ENCODE data around the gene PRDM7.
"Not testable (repeated sequence)": the region's sequence is repeated elsewhere in the genome, so short reads cannot be mapped to it uniquely, and the experiment has no call there.

PRDM7 gene

GRCh38 chr16:90070440-90070839 lies 6.7 kb downstream of the PRDM7 start:
- DNase-seq (ENCODE audit: low read depth) = no peak
- TF ChIP-seq, protein P1, sequence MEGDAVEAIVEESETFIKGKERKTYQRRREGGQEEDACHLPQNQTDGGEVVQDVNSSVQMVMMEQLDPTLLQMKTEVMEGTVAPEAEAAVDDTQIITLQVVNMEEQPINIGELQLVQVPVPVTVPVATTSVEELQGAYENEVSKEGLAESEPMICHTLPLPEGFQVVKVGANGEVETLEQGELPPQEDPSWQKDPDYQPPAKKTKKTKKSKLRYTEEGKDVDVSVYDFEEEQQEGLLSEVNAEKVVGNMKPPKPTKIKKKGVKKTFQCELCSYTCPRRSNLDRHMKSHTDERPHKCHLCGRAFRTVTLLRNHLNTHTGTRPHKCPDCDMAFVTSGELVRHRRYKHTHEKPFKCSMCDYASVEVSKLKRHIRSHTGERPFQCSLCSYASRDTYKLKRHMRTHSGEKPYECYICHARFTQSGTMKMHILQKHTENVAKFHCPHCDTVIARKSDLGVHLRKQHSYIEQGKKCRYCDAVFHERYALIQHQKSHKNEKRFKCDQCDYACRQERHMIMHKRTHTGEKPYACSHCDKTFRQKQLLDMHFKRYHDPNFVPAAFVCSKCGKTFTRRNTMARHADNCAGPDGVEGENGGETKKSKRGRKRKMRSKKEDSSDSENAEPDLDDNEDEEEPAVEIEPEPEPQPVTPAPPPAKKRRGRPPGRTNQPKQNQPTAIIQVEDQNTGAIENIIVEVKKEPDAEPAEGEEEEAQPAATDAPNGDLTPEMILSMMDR (conservative IDR thresholded peaks at IDR 0.05; ENCODE audit: low read depth, low read length) = no peak
- H3K4me3 ChIP-seq (ENCODE audit: low read depth, low read length) = no peak overlapping the region

DNA sequence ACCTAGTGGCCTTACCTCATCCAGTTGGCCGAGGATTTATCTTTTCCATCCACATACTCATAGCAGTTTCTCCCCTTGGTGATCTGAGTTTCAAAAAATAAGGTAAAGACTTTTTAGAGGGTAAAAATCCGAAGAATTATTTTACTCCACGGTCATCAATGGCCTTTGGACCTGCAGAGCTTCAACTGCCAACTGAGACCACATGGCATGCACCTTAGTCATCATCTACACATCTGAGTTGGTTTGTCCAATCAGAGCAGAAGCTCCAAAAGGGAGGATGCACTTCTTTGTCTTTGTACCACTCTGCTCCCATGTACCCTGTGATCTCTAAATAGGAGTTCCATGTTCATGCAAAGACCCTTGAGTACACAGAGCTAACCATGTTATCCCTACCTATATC lies 15.7 kb downstream of the PRDM7 start:
- no peak overlapping the region for H3K4me3 ChIP-seq (ENCODE audit: low read depth, low read length)
- no peak for DNase-seq (ENCODE audit: low read depth)
- TF ChIP-seq, protein P1 (conservative IDR thresholded peaks at IDR 0.05; ENCODE audit: low read depth, low read length) = no peak

DNA sequence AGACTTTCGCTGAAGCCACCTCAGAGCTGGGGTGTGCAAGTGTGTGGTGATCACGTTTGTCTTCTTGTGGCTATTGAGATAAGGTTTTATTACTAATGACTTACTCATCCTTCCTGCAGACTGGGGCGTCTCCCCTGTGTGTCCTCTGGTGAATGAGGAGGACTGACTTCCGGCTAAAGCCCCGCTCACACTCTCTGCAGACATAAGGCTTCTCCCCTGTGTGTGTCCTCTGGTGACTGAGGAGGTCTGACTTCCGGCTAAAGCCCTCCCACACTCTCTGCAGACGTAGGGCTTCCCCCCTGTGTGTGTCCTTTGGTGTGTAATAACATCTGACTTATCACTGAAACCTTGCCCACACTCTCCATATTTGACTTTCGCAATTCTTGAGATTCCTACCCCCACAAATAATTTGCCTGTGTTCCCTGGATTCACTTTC lies 19.4 kb downstream of the PRDM7 start:
- DNase-seq (ENCODE audit: low read depth) = peak; percentile 89
- H3K4me3 ChIP-seq (ENCODE audit: low read depth, low read length) = no peak overlapping the region
- TF ChIP-seq, protein P1 (conservative IDR thresholded peaks at IDR 0.05; ENCODE audit: low read depth, low read length) = no peak

DNA sequence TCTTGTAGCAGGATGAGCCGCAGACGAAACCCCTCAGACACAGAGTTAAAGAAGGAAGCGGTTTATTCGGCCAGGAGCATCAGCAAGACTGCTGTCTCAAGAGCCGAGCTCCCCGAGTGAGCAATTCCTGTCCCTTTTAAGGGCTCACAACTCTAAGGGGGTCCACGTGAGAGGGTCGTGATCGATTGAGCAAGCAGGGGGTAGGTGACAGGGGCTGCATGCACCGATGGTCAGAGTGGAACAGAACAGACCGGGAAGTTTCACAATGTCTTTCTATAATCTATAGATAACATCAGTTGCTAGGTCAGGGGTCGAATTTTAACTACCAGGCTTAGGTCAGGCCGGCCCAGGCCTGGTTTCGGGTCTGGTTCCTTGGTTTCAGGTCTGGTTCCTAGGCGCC lies 20.6 kb downstream of the PRDM7 start:
- not testable (repeated sequence) for H3K4me3 ChIP-seq (ENCODE audit: low read depth, low read length); DNase-seq (ENCODE audit: low read depth)

DNA sequence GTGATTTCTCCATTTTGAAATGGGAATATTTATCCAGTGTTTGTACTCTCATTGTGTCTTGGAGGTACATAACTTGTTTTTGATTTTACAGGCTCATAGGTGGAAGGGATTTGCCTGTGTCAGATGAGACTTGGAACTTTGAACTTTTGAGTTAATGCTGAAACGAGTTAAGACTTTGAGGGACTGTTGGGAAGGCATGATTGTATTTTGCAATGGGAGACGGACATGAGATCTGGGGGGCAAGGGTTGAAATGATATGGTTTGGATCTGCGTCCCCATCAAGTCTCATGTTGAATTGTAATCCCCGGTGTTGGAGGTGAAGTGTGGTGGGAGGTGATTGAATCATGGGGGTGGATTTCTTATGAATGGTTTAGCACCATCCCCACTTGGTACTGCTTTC lies 21.8 kb downstream of the PRDM7 start:
- H3K4me3 ChIP-seq (ENCODE audit: low read depth, low read length) = no peak overlapping the region
- TF ChIP-seq, protein P1 (conservative IDR thresholded peaks at IDR 0.05; ENCODE audit: low read depth, low read length) = no peak
- DNase-seq (ENCODE audit: low read depth) = no peak

- no peak overlapping the region for H3K4me3 ChIP-seq (ENCODE audit: low read depth, low read length)
- TF ChIP-seq, protein P1 (conservative IDR thresholded peaks at IDR 0.05; ENCODE audit: low read depth, low read length) = no peak
These were observed 22.6 kb downstream of the PRDM7 start for GRCh38 chr16:90054554-90054953.

DNA sequence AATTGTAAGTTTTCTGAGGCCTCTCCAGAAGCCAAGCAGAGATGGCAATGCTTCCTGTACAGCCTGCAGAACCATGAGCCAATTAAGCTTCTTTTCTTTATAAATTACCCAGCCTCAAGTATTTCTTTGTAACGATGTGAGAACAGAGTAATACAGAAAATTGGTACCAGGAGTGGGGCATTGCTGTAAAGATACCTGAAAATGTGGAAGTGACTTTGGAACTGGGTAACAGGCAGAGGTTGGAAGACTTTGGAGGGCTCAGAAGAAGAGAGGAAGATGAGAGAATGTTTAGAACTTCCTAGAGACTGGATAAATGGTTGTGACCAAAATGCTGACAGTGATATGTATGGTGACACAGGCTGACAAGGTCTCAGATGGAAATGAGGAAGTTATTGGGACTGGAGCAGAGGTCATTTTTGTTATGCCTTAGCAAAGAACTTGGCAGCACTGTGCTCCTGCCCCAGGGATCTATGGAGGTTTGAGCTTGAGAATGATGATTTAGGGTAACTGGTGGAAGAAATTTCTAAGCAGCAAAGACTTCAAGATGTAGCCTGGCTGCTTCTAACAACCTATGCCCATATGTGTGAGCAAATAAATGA lies 23.1 kb downstream of the PRDM7 start:
- H3K4me3 ChIP-seq (ENCODE audit: low read depth, low read length) = no peak overlapping the region
- no peak for DNase-seq (ENCODE audit: low read depth)
- TF ChIP-seq, protein P1 (conservative IDR thresholded peaks at IDR 0.05; ENCODE audit: low read depth, low read length) = no peak

More at GRCh38 chr16:90054554-90054953, 22.6 kb downstream of the PRDM7 start:
- DNase-seq (ENCODE audit: low read depth) = no peak

Data from choroid plexus epithelial cell (primary cell).